Measurements from ENCODE around the gene DNAAF3. TPM values are rescaled to one million over a fixed set of nuclear protein-coding genes. Genes with fewer than 3 reads are reported as not detected.

The DNAAF3 gene
- total RNA-seq, 4 donors from 2014 or later = 0.34 to 0.88 TPM; not detected in 2

DNA sequence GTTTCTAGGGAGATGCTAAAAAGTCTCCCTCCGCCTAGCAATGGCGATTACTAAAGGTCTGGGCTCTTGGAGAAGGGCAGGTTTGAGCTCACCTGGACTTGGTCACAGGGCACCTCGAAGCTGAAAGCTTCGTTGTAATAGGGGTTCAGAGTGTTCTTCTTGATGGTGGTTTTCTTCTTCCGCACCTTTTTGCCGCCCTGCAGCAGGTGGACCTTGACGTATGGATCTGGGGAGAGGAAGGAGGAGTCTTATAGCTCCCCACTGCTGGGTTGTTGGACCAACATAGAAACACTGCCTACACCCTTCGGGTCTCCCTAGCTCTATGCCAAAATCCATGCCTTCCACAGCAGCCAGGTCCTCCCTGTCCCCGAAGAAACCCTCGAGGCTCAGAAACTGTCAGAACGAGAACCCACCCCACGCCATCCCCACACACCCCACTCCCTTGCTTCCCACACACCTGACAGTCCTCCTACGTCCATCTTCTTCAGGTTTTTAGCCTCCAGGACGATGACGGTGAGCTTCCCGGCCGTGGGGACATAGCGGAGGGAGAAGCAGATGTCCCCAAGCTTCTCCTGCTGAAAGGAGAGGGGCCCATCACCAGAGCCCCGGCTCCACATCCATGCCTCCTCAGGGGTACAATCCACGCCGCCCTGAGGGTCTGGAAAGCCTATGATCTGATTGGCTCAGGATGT is 8.2 kb upstream of the DNAAF3 start:
- TF ChIP-seq, protein P1, sequence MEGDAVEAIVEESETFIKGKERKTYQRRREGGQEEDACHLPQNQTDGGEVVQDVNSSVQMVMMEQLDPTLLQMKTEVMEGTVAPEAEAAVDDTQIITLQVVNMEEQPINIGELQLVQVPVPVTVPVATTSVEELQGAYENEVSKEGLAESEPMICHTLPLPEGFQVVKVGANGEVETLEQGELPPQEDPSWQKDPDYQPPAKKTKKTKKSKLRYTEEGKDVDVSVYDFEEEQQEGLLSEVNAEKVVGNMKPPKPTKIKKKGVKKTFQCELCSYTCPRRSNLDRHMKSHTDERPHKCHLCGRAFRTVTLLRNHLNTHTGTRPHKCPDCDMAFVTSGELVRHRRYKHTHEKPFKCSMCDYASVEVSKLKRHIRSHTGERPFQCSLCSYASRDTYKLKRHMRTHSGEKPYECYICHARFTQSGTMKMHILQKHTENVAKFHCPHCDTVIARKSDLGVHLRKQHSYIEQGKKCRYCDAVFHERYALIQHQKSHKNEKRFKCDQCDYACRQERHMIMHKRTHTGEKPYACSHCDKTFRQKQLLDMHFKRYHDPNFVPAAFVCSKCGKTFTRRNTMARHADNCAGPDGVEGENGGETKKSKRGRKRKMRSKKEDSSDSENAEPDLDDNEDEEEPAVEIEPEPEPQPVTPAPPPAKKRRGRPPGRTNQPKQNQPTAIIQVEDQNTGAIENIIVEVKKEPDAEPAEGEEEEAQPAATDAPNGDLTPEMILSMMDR (IDR thresholded peaks at IDR 0.05; ENCODE audit: low read depth) = no peak

DNA sequence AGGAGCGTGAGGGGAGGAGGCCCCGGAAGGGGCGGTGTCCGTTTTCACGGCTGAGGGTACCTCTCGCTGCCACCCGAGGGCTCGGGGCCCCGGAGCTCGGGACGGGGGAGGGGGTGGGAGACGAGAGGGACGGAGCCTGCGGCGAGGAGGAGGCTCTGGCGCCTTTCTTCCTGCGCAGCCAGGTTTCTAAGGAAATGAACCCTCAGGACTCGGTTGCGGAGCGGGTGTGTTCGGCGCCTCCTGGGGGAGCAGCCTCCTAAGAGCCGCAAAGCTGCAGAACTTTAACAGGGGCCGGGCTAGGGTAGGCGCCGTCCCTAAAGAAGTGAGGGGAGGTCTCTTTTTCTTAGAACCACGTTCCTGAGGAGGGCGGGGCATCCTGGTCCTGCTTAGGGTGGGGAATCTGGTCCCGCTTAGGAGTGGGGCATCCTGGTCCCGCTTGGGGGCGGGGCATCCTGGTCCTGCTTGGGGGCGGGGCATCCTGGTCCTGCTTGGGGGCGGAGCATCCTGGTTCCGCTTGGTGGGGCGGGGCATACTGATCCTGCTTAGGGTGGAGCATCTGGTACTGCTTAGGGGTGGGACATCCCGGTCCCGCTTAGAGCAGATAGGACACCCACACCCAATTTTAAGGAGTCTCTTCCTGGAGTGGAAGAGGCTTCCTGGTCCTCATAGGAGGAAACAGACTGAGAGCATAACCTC is 7.4 kb upstream of the DNAAF3 start:
- TF ChIP-seq, protein P1 (IDR thresholded peaks at IDR 0.05; ENCODE audit: low read depth) = no peak

DNA sequence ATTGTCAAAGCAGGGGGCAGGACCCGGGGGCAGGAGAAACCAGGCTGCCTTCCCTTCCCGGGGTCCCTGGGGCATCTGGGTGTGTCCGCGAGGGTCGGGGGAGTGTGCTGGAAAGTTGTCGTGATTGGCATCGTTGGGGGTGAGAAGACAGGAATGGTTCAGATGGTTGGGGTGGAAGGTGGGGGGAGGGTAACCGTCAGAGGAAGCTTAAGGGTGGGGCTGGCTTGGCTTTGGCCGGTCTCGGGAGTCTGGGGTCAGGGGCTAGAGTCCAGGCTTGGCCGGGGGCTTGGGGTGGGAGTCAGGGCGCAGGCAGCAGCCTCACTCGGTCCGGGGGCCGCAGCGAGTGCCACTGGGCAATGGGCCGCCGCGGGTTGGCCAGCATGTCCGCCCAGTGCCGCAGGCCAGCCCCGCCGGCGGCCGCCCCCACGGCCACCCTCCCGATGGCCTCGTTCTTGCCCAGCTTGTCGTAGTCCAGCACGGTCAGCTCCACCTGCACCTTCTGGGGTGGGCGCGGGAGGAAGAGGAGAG is 6.8 kb upstream of the DNAAF3 start:
- TF ChIP-seq, protein P1 (IDR thresholded peaks at IDR 0.05; ENCODE audit: low read depth) = no peak

DNA sequence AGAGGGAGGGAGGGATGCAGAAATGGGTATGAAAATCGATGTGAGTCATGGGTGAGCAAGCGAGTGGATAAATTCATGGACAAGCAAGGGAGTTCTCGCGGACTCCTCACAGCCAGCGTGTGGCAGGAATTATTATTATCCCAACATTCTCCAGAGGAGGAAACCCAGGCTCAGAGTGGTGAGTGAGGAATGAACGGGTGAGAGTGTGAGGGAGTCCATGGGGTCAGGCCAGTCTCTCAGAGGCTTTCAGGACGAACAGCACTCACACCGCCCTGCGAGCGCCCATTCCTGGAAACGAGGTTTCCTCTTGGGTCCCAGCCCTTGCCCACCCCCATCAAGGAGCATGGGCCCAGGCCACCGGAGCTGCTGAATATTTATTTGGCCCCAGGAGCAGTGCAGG is 6.3 kb upstream of the DNAAF3 start:
- TF ChIP-seq, protein P1 (IDR thresholded peaks at IDR 0.05; ENCODE audit: low read depth) = no peak

DNA sequence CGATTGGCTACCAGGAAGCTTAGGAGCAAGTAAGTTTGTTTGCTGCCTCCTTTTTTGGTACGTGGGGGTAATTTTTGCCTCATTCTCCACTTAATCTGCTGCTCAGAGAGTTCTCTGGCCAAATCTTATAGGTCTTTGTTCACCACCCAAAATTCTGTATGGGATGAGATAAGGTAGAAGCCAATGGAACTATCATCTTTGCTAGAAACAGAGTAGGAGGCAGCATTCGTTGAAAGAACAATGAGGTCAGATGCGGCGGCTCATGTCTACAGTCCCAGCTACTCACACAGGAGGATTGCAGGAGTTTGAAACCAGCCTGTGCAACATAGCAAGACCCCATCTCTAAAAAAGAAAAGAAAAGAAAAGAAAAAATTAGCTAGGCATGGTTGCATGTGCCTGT is 5.0 kb upstream of the DNAAF3 start:
- TF ChIP-seq, protein P1 (IDR thresholded peaks at IDR 0.05; ENCODE audit: low read depth) = no peak

DNA sequence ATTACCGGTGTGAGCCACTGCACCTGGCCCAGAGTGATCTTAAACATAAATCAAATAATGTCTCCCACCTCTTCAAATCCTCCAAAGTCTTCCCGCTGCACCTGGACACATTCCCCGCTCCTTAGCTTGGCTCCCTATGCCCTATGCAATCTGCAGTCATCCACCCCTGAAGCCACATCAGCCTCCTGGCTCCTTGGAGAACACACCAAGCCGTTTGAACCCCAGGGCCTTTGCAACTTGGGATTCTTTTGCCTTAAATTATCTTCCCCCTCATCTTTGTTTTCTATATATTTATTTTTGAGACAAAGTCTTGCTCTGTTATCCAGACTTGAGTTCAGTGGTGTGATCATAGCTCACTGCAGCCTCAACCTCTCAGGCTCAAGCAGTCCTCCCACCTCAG is 2.7 kb upstream of the DNAAF3 start:
- TF ChIP-seq, protein P1 (IDR thresholded peaks at IDR 0.05; ENCODE audit: low read depth) = no peak

DNA sequence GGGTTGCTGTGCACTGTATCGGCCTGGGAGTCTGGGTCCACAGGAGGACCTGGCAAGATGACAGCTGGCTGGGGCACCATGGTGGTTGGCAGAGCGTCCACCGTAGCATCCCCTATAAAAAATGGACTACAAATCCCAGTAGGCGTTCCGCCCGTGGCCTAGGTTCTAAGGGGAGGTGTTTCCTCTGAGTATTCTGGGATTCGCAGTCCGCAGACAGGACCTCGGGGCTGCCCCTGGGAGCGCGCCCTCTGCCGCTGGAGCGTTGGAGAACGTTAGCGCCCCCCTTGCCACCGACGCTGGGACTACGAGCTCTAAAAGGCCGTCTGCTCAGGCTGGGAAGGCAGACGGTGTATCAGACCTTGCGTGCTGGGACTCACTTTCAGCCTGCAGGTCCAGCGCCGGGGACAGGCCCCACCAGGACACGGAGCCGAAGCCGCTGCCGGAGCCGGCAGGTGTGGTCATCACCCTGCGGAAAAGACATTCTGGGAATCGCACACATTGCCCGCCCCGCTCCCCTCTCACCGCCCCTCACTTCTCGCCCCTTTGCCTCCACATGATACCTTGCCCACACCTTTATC is 372 bp downstream of the DNAAF3 start:
- TF ChIP-seq, protein P1 (IDR thresholded peaks at IDR 0.05; ENCODE audit: low read depth) = no peak
